DOHH2 (cell line): ENCODE results near the gene NUBP2.

Experiments
- H3F3A ChIP-seq: fragments of 200-600 bp; sonication (generic), shearing (Covaris generic); 2 replicates; pipeline ENCODE4 v1.6.0; 2016; ENCODE audit warnings: antibody characterized with exemption, mild to moderate bottlenecking; ENCODE audit not compliant: control insufficient read depth, insufficient read depth
- H3K27ac ChIP-seq: fragments of 200-600 bp; sonication (generic); 2 replicates; pipeline ENCODE4 v1.5.1; 2014; ENCODE audit warnings: low read depth, mild to moderate bottlenecking, low read length, moderate library complexity
- H3K27me3 ChIP-seq: fragments of 200-600 bp; sonication (generic); 2 replicates; pipeline ENCODE4 v1.6.1; 2014; ENCODE audit warnings: mild to moderate bottlenecking, low read length, mixed read lengths; ENCODE audit not compliant: control insufficient read depth
- H3K36me3 ChIP-seq: fragments of 200-600 bp; sonication (generic); 2 replicates; pipeline ENCODE4 v1.6.1; 2014; ENCODE audit warnings: mild to moderate bottlenecking, low read length, moderate library complexity, mixed read lengths; ENCODE audit not compliant: control insufficient read depth
- H3K4me1 ChIP-seq: fragments of 200-600 bp; sonication (generic); 2 replicates; pipeline ENCODE4 v1.6.1; 2014; ENCODE audit warnings: mild to moderate bottlenecking, low read length, mixed read lengths; ENCODE audit not compliant: control insufficient read depth
- H3K4me2 ChIP-seq: fragments of 200-600 bp; sonication (generic); 2 replicates; pipeline ENCODE4 v1.6.0; 2014; ENCODE audit warnings: mild to moderate bottlenecking, low read length, moderate library complexity
- H3K4me3 ChIP-seq: fragments of 200-600 bp; sonication (generic); 2 replicates; pipeline ENCODE4 v1.5.1; 2014; ENCODE audit warnings: mild to moderate bottlenecking, low read length, mixed read lengths
- H3K79me2 ChIP-seq: fragments of 200-600 bp; sonication (generic); 2 replicates; pipeline ENCODE4 v1.6.1; 2014; ENCODE audit warnings: mild to moderate bottlenecking, low read length, mixed read lengths; ENCODE audit not compliant: control insufficient read depth
- H3K9me2 ChIP-seq: fragments of 200-600 bp; sonication (generic); replicated peaks from 2 replicates; pipeline ENCODE4 v1.6.1; 2014; ENCODE audit warnings: mild to moderate bottlenecking, low read length, mixed read lengths; ENCODE audit not compliant: control insufficient read depth
- H3K9me3 ChIP-seq: fragments of 200-600 bp; sonication (generic); 2 replicates; pipeline ENCODE4 v1.6.1; 2014; ENCODE audit warnings: antibody characterized with exemption, low read length, mixed read lengths; ENCODE audit not compliant: control insufficient read depth, insufficient read depth
- H4K20me1 ChIP-seq: fragments of 200-600 bp; sonication (generic); 2 replicates; pipeline ENCODE4 v1.6.0; 2014; ENCODE audit warnings: low read depth, mild to moderate bottlenecking, antibody characterized with exemption, low read length, moderate library complexity; ENCODE audit not compliant: control insufficient read depth, insufficient read depth
- EZH2phosphoT487 ChIP-seq: fragments of 200-600 bp; sonication (generic); IDR thresholded peaks from 2 replicates; pipeline ENCODE4 v1.6.1; 2017; ENCODE audit warnings: borderline replicate concordance, mild to moderate bottlenecking, antibody characterized with exemption, low read length, moderate library complexity, mixed read lengths
- TF ChIP-seq, protein P1 (sequence below): fragments of 200-600 bp; sonication (generic); IDR thresholded peaks from one replicate; pipeline ENCODE4 v1.5.1; 2014; ENCODE audit warnings: antibody characterized with exemption, mild to moderate bottlenecking, low read depth, low read length; ENCODE audit not compliant: poor library complexity, severe bottlenecking

The NUBP2 gene, protein sequence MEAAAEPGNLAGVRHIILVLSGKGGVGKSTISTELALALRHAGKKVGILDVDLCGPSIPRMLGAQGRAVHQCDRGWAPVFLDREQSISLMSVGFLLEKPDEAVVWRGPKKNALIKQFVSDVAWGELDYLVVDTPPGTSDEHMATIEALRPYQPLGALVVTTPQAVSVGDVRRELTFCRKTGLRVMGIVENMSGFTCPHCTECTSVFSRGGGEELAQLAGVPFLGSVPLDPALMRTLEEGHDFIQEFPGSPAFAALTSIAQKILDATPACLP

DNA sequence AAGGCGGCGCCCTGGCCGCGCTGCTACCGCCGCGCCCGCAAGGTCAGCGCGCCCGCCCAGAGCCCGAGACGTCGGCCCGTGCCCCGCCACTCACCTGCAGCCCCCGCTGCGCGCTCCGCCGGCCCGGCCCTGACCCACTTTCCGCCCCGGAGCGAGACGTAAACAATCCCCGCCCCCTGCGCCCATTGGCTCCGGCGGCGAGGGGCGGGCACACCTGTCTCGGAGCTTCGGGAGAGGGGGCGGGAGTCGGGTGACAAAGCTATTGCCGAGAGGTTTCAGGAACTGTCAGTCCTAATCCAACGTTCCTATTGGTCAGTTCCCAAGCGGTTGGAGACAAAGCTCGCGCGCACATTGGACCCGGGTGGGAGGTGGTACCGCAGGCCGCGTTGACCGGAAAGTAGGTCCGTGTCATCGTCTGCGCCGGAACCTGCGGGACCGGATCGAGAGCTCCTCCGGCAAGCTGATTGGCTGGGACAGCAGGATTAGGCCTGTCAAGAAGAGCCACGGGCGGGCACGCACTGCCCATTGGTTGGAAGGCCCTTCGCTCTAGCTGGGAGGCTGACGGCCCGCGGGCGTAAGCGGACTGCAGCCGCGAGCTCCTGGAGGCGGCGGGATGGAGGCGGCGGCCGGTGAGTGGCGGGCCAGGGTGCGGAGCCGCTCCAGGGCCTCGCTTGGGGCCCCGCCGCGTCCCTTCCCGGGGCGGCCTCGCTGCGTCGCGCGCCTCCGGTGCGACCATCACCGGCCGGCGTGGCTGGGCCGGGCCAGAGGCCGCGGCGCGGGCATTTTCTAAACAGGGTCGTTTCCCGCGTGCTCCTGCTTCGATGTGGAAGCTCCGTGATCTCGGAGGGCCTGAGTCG lies at the start of gene NUBP2, which contains the start of gene SPSB3:
Gene NUBP2 (plus strand): TSS at position 553 of the 857 bp plus-strand sequence. CDS start 61 bp downstream, at position 614.
Gene SPSB3 (minus strand): TSS at position 164 of the 857 bp plus-strand sequence. CDS start 1,088 bp downstream, outside the sequence.
- no peaks in the 10 kb centered on the region for H3K9me2 ChIP-seq
- no peaks in the 10 kb centered on the region for H3K27me3 ChIP-seq
- H3K36me3 ChIP-seq = peaks cover 22% of the 10 kb centered on the region
- peak within 1 kb of the TSS; percentile 20; the same call in 1 of the 2 replicates for H3K27ac ChIP-seq
- H4K20me1 ChIP-seq = 0 out of 2 replicates have a peak, but pooled peaks cover 5% of the 10 kb centered on the region
- H3K79me2 ChIP-seq = peaks cover 60% of the 10 kb centered on the region
- peak within 1 kb of the TSS; percentile 82 for H3K4me3 ChIP-seq
- no peaks in the 10 kb centered on the region for H3F3A ChIP-seq
- peak within 1 kb of the TSS; percentile 93 for H3K4me2 ChIP-seq
- peaks cover 16% of the 10 kb centered on the region for H3K4me1 ChIP-seq
- H3K9me3 ChIP-seq = no peaks in the 10 kb centered on the region
- TF ChIP-seq, protein P1, sequence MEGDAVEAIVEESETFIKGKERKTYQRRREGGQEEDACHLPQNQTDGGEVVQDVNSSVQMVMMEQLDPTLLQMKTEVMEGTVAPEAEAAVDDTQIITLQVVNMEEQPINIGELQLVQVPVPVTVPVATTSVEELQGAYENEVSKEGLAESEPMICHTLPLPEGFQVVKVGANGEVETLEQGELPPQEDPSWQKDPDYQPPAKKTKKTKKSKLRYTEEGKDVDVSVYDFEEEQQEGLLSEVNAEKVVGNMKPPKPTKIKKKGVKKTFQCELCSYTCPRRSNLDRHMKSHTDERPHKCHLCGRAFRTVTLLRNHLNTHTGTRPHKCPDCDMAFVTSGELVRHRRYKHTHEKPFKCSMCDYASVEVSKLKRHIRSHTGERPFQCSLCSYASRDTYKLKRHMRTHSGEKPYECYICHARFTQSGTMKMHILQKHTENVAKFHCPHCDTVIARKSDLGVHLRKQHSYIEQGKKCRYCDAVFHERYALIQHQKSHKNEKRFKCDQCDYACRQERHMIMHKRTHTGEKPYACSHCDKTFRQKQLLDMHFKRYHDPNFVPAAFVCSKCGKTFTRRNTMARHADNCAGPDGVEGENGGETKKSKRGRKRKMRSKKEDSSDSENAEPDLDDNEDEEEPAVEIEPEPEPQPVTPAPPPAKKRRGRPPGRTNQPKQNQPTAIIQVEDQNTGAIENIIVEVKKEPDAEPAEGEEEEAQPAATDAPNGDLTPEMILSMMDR = no peak
- no peak for TF ChIP-seq EZH2phosphoT487

DNA sequence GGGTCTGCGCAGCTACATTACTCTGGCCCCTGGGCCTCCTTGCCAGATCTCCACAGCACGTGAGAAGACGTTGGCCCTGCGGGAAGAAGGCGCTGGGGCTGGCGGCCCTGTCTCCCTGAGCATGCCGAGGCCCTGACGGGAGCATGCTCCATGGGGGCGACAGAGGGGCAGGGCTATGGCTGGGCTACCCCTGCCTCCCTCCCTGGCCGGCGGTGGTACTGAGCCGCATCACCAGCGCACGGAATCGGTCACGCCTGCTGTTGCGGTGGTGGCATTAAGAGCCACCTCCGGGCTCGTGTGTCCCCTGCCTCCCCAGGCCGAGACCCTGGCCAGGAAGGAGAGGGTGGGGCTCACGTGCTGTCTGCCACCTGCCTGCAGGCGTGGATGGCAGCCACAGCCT lies 48.6 kb upstream of the NUBP2 start:
- H3K27me3 ChIP-seq = no peaks in the 10 kb centered on the region
- H3F3A ChIP-seq = peaks cover 42% of the 10 kb centered on the region
- no peak overlapping the region for H3K4me3 ChIP-seq
- H3K36me3 ChIP-seq = peaks cover 54% of the 10 kb centered on the region
- no peaks in the 10 kb centered on the region for H4K20me1 ChIP-seq
- no peak overlapping the region for H3K27ac ChIP-seq
- peaks cover 12% of the 10 kb centered on the region for H3K79me2 ChIP-seq
- no peak for TF ChIP-seq EZH2phosphoT487
- TF ChIP-seq, protein P1 = no peak
- H3K9me3 ChIP-seq = peaks cover 57% of the 10 kb centered on the region
- H3K9me2 ChIP-seq = no peaks in the 10 kb centered on the region
- H3K4me1 ChIP-seq = no peaks in the 10 kb centered on the region
- H3K4me2 ChIP-seq = no peak overlapping the region

DNA sequence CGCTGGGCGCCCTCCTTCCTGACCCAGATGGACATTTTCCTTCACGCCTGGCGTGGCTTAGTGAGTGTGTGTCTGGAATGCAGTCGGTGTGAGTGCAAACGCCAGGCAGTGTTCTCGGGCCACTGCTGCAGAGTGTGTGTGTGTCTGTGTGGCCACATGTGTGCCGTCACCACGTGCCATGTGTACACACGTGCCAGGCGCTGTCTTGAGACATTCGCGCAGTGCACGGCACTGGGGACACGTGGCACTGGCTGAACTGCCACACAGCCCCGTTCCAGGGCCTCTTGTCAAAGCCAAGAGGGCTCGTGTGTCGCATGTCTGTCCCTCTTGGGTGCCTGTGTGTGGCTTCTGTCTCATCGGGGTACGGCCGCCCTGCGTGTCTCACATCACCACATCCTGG lies 47.9 kb upstream of the NUBP2 start:
- Histone ChIP-seq H3K79me2 (peaks cover 13% of the 10 kb centered on the region), H4K20me1 (no peaks in the 10 kb centered on the region), H3K4me2 (no peak overlapping the region), H3K4me3 (no peak overlapping the region), H3K36me3 (peaks cover 49% of the 10 kb centered on the region), H3K9me2 (no peaks in the 10 kb centered on the region), H3F3A (peaks cover 45% of the 10 kb centered on the region), H3K9me3 (peaks cover 64% of the 10 kb centered on the region), H3K27ac (no peak overlapping the region), H3K27me3 (no peaks in the 10 kb centered on the region), H3K4me1 (no peaks in the 10 kb centered on the region)
- TF ChIP-seq EZH2phosphoT487 = no peak
- TF ChIP-seq, protein P1 = no peak
